HG03558 (cell line): ENCODE data around the gene ZNF821.
"Not testable (repeated sequence)": the region's sequence is repeated elsewhere in the genome, so short reads cannot be mapped to it uniquely, and the experiment has no call there.

ENCODE experiments used
- ATAC-seq: cut with Tn5 transposase; IDR thresholded peaks from one replicate; pipeline ENCODE4 v1.9.1; 2021; ENCODE audit warnings: moderate number of reproducible peaks; ENCODE audit not compliant: unreplicated experiment; ENCODE audit errors: extremely low read depth

ZNF821 gene

GRCh38 chr16:71883849-71884638 is at the start of gene ZNF821:
Gene ZNF821, minus strand, starts transcription at chr16:71884182. Its CDS starts 4,236 bp downstream, at chr16:71879946.
- no peak for ATAC-seq

GRCh38 chr16:71933017-71933416 is 49.0 kb upstream of the ZNF821 start:
- no peak for ATAC-seq

- ATAC-seq: no peak
Measured at GRCh38 chr16:71931599-71931998, 47.6 kb upstream of the ZNF821 start.

GRCh38 chr16:71931001-71931400 is 47.0 kb upstream of the ZNF821 start:
- no peak for ATAC-seq

- ATAC-seq: no peak
Measured at GRCh38 chr16:71930013-71930563, 46.1 kb upstream of the ZNF821 start.

GRCh38 chr16:71929048-71929447 is 45.1 kb upstream of the ZNF821 start:
- ATAC-seq: no peak

- no peak for ATAC-seq
Measured at GRCh38 chr16:71927787-71928186, 43.8 kb upstream of the ZNF821 start.

GRCh38 chr16:71927383-71927782 is 43.4 kb upstream of the ZNF821 start:
- no peak for ATAC-seq

GRCh38 chr16:71924710-71925109 is 40.7 kb upstream of the ZNF821 start:
- ATAC-seq: no peak

GRCh38 chr16:71923941-71924690 is 40.1 kb upstream of the ZNF821 start:
- no peak for ATAC-seq

GRCh38 chr16:71920658-71921057 is 36.7 kb upstream of the ZNF821 start:
- ATAC-seq: no peak

- ATAC-seq: no peak
Measured at GRCh38 chr16:71919035-71919434, 35.1 kb upstream of the ZNF821 start.

GRCh38 chr16:71917900-71918299 is 33.9 kb upstream of the ZNF821 start:
- ATAC-seq: no peak

- no peak for ATAC-seq
Measured at GRCh38 chr16:71916397-71916920, 32.5 kb upstream of the ZNF821 start.

- ATAC-seq: no peak
Measured at GRCh38 chr16:71915350-71915749, 31.4 kb upstream of the ZNF821 start.

GRCh38 chr16:71914802-71915201 is 30.8 kb upstream of the ZNF821 start:
- ATAC-seq: no peak

- no peak for ATAC-seq
Measured at GRCh38 chr16:71912534-71913275, 28.7 kb upstream of the ZNF821 start.

- no peak for ATAC-seq
Measured at GRCh38 chr16:71911121-71911520, 27.1 kb upstream of the ZNF821 start.

GRCh38 chr16:71905765-71906164 is 21.8 kb upstream of the ZNF821 start:
- not testable (repeated sequence) for ATAC-seq

GRCh38 chr16:71904239-71904638 is 20.3 kb upstream of the ZNF821 start:
- ATAC-seq: no peak
